Ovary (tissue), 3 donors: ENCODE data around the gene ASF1B.

Source experiments
- POLR2A ChIP-seq: fragments of 450-650 bp; IDR thresholded peaks from one replicate; pipeline ENCODE4 v1.6.1; 2017; ENCODE audit warnings: antibody characterized with exemption, mild to moderate bottlenecking, moderate library complexity
- TF ChIP-seq, protein P1 (sequence below), 3 donors: fragments of 450-650 bp in 2 of 3; fragments of 200-600 bp in 1 of 3; IDR thresholded peaks; one replicate each; pipeline versions ENCODE4 v1.5.1 to v1.8.0; 2016 to 2022; ENCODE audit warnings: antibody characterized with exemption in 3 of 3, mild to moderate bottlenecking in 1 of 3
- donor health status: DM: no; HTN: no; CAD: no.

DNA sequence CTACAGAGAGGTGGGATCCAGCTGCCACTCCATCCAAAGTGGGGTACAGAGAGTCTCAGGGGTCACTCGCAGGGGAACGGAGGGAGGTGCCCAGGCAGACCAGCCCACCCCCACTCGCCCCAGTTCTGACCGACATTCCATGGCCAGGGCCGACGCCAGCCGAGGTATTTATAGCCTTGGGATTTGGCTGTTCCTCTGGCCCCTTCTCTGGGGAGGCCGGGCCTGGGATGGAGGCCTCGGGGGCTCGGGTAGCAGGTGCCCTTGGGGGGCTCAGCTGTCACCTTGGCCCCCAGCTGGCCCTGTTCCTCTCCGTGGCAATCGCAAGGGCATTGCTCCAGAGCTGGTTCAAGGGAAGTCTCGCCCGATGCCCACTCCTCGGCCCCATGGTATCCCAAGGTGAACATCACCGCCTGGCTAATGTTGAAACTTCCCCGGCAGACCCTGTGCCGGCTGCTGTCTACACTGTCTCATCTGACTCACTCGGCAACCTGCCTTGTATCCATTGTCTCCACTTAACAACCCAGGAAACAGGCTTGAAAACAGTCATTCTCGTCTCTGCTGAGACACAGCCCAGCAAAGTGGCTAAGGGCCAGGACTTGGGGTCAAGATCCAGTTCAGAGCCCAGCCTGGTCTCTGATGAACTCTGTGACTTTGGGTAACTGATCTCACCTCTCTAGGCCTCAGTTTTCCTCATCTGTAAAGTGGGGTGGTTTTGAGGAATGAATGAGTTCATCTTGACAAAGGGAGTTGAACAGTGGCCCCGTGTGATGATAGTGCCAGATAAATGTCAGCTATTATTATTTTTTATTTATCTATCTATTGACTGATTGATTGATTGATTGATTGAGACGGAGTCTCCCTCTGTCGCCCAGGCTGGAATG, 28.6 kb downstream of the ASF1B start:
- TF ChIP-seq, protein P1, sequence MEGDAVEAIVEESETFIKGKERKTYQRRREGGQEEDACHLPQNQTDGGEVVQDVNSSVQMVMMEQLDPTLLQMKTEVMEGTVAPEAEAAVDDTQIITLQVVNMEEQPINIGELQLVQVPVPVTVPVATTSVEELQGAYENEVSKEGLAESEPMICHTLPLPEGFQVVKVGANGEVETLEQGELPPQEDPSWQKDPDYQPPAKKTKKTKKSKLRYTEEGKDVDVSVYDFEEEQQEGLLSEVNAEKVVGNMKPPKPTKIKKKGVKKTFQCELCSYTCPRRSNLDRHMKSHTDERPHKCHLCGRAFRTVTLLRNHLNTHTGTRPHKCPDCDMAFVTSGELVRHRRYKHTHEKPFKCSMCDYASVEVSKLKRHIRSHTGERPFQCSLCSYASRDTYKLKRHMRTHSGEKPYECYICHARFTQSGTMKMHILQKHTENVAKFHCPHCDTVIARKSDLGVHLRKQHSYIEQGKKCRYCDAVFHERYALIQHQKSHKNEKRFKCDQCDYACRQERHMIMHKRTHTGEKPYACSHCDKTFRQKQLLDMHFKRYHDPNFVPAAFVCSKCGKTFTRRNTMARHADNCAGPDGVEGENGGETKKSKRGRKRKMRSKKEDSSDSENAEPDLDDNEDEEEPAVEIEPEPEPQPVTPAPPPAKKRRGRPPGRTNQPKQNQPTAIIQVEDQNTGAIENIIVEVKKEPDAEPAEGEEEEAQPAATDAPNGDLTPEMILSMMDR (IDR thresholded peaks at IDR 0.05), result no peak
- no peak for TF ChIP-seq POLR2A
